OCI-LY7 (cell line): ENCODE results near the gene AHNAK2. TPM values are rescaled to one million over a fixed set of nuclear protein-coding genes. Genes with fewer than 3 reads are reported as not detected.

Source experiments
- BruUV-seq: library from RNA; stranded (reverse); fragments of 400-500 nt; replicated peaks from 2 replicates; lab custom pipeline; 2021; lab: Mats Ljungman, UMichigan
- CTCF ChIA-PET: fragments of 300-600 bp; sonication (Branson Sonifier 250); formaldehyde crosslinking; loops from one replicate; lab custom pipeline; 2022; ENCODE audit warnings: antibody characterized with exemption; ENCODE audit not compliant: unreplicated experiment; lab: Charles Lee
- POLR2A ChIA-PET: fragments of 300-600 bp; sonication (Branson Sonifier 250); formaldehyde crosslinking; loops from one replicate; lab custom pipeline; 2022; ENCODE audit warnings: antibody characterized with exemption; lab: Charles Lee
- DNase-seq: peaks from one replicate; pipeline ENCODE4 v3.0.0-alpha.2; 2015; ENCODE audit warnings: low spot score
- H2AFZ ChIP-seq: fragments of 200-600 bp; sonication (generic), shearing (Covaris generic); 2 replicates; pipeline ENCODE4 v1.6.1; 2014; ENCODE audit warnings: mild to moderate bottlenecking, antibody characterized with exemption, low read length, moderate library complexity
- H3K27ac ChIP-seq: fragments of 200-600 bp; sonication (generic); 2 replicates; pipeline ENCODE4 v1.5.1; 2014; ENCODE audit warnings: mixed run types, low read depth, mild to moderate bottlenecking, moderate library complexity, low read length, inconsistent platforms; ENCODE audit not compliant: poor library complexity, severe bottlenecking
- H3K36me3 ChIP-seq: fragments of 200-600 bp; sonication (generic); 2 replicates; pipeline ENCODE4 v1.6.1; 2014; ENCODE audit warnings: mild to moderate bottlenecking, antibody characterized with exemption, low read length, moderate library complexity, mixed read lengths; ENCODE audit not compliant: insufficient read depth
- H3K4me1 ChIP-seq: fragments of 200-600 bp; sonication (generic); 2 replicates; pipeline ENCODE4 v1.5.1; 2014; ENCODE audit warnings: mild to moderate bottlenecking, low read length; ENCODE audit not compliant: insufficient read depth, poor library complexity, severe bottlenecking
- H3K4me2 ChIP-seq: fragments of 200-600 bp; sonication (generic); 2 replicates; pipeline ENCODE4 v1.6.1; 2014; ENCODE audit warnings: mild to moderate bottlenecking, low read length
- H3K4me3 ChIP-seq: fragments of 200-600 bp; sonication (generic); 2 replicates; pipeline ENCODE4 v1.5.1; 2014; ENCODE audit warnings: mild to moderate bottlenecking, low read depth, low read length; ENCODE audit not compliant: poor library complexity, severe bottlenecking
- H3K79me2 ChIP-seq: fragments of 200-600 bp; sonication (generic); 2 replicates; pipeline ENCODE4 v1.6.1; 2016; ENCODE audit warnings: low read depth, mild to moderate bottlenecking, low read length, moderate library complexity, mixed read lengths; ENCODE audit not compliant: insufficient read depth
- H3K9me2 ChIP-seq: fragments of 200-600 bp; sonication (generic); 2 replicates; pipeline ENCODE4 v1.6.1; 2016; ENCODE audit warnings: mild to moderate bottlenecking, low read length, mixed read lengths; ENCODE audit not compliant: insufficient read depth
- H3K9me3 ChIP-seq: fragments of 200-600 bp; sonication (generic); 2 replicates; pipeline ENCODE4 v1.6.1; 2014; ENCODE audit warnings: mild to moderate bottlenecking, mixed run types, low read length, mixed read lengths
- H4K20me1 ChIP-seq: fragments of 200-600 bp; sonication (generic); 2 replicates; pipeline ENCODE4 v1.6.1; 2014; ENCODE audit warnings: mild to moderate bottlenecking, antibody characterized with exemption, low read length, moderate library complexity, mixed read lengths; ENCODE audit not compliant: insufficient read depth
- CTCF ChIP-seq: fragments of 200-600 bp; sonication (generic); conservative IDR thresholded peaks from 2 replicates; pipeline ENCODE4 v1.5.1; 2014; ENCODE audit warnings: mild to moderate bottlenecking, antibody characterized with exemption, low read length, moderate library complexity, mixed read lengths
- EZH2phosphoT487 ChIP-seq: fragments of 200-600 bp; sonication (generic); IDR thresholded peaks from 2 replicates; pipeline ENCODE4 v1.6.1; 2018; ENCODE audit warnings: low read depth, borderline replicate concordance, mild to moderate bottlenecking, mixed run types, antibody characterized with exemption, low read length, moderate library complexity, mixed read lengths
- intact Hi-C: fragments of 100-400 bp; cut with micrococcal nuclease; formaldehyde crosslinking; loops from one replicate; pipeline ENCODE4 v1.10.0; 2022; ENCODE audit not compliant: unreplicated experiment
- total RNA-seq, 2 experiments: library from RNA; depleted of rRNA in 1 of 2; stranded (reverse); fragments of >200 nt in 1 of 2; shearing (Covaris generic) in 1 of 2; gene quantifications; 2 replicates each; pipeline ENCODE4 v1.2.3, GENCODE V29; 2014 to 2022

AHNAK2 gene
- total RNA-seq, 2 experiments from 2014 or later = 0.61 TPM; not detected in 1

GRCh38 chr14:105010891-105011291 is 32.7 kb upstream of the AHNAK2 start:
- ChIA-PET CTCF (no interaction called here), POLR2A (interaction anchor here (0.6 kb wide), 1 partner anchor 11 kb away, joined by 3 read pairs; no protein-coding TSS in a partner anchor)
- Histone ChIP-seq H3K27ac (no peak overlapping the region), H3K4me2 (no peak overlapping the region), H3K9me3 (no peaks in the 10 kb centered on the region), H2AFZ (no peak overlapping the region), H3K36me3 (peaks cover 97% of the 10 kb centered on the region), H3K4me3 (no peak overlapping the region), H3K79me2 (peaks cover 74% of the 10 kb centered on the region), H4K20me1 (peaks cover 49% of the 10 kb centered on the region), H3K4me1 (peaks cover 34% of the 10 kb centered on the region), H3K9me2 (no peaks in the 10 kb centered on the region)
- DNase-seq = no peak
- no TSS peak for BruUV-seq
- intact Hi-C loops = no loop called here
- TF ChIP-seq EZH2phosphoT487 = no peak
- no peak for TF ChIP-seq CTCF

- Histone ChIP-seq H3K36me3 (peaks cover 94% of the 10 kb centered on the region), H3K4me2 (no peak overlapping the region), H3K4me1 (peaks cover 26% of the 10 kb centered on the region), H3K4me3 (no peak overlapping the region), H3K9me2 (no peaks in the 10 kb centered on the region), H2AFZ (no peak overlapping the region), H3K79me2 (peaks cover 67% of the 10 kb centered on the region), H4K20me1 (peaks cover 43% of the 10 kb centered on the region), H3K27ac (no peak overlapping the region), H3K9me3 (no peaks in the 10 kb centered on the region)
- BruUV-seq = TSS peak; percentile 39
- ChIA-PET CTCF (no interaction called here), POLR2A (no interaction called here)
- TF ChIP-seq EZH2phosphoT487 = no peak
- TF ChIP-seq CTCF = no peak
- no peak for DNase-seq
- intact Hi-C loops = no loop called here
Measured at GRCh38 chr14:105010106-105010505, 31.9 kb upstream of the AHNAK2 start.

- ChIA-PET POLR2A (no interaction called here), CTCF (no interaction called here)
- no peaks in the 10 kb centered on the region for H3K9me2 ChIP-seq
- peaks cover 21% of the 10 kb centered on the region for H4K20me1 ChIP-seq
- H3K9me3 ChIP-seq = no peaks in the 10 kb centered on the region
- H3K4me1 ChIP-seq = peaks cover 2% of the 10 kb centered on the region
- H3K36me3 ChIP-seq = peaks cover 77% of the 10 kb centered on the region
- no peak overlapping the region for H3K4me2 ChIP-seq
- H2AFZ ChIP-seq = no peak overlapping the region
- intact Hi-C loops = no loop called here
- no peak for DNase-seq
- no peak overlapping the region for H3K27ac ChIP-seq
- H3K4me3 ChIP-seq = no peak overlapping the region
- peaks cover 43% of the 10 kb centered on the region for H3K79me2 ChIP-seq
- TF ChIP-seq CTCF (no peak), EZH2phosphoT487 (no peak)
- no TSS peak for BruUV-seq
Measured at GRCh38 chr14:105007593-105008264, 29.6 kb upstream of the AHNAK2 start.
